ENCODE data around the gene NOM1.
"Not testable (repeated sequence)": the region's sequence is repeated elsewhere in the genome, so short reads cannot be mapped to it uniquely, and the experiment has no call there.

NOM1 gene

GRCh38 chr7:156932006-156932405 is 17.5 kb upstream of the NOM1 start:
- no peak overlapping the region for H3K4me3 ChIP-seq (ENCODE audit: low read depth, low read length)
- TF ChIP-seq CTCF (IDR thresholded peaks at IDR 0.05; ENCODE audit: borderline replicate concordance, insufficient read depth, low read depth, low read length): no peak

GRCh38 chr7:156935250-156935649 is 14.3 kb upstream of the NOM1 start:
- no peak for TF ChIP-seq CTCF (IDR thresholded peaks at IDR 0.05; ENCODE audit: borderline replicate concordance, insufficient read depth, low read depth, low read length)
- no peak overlapping the region for H3K4me3 ChIP-seq (ENCODE audit: low read depth, low read length)

GRCh38 chr7:156936766-156937165 is 12.7 kb upstream of the NOM1 start:
- H3K4me3 ChIP-seq (ENCODE audit: low read depth, low read length): not testable (repeated sequence)

DNA sequence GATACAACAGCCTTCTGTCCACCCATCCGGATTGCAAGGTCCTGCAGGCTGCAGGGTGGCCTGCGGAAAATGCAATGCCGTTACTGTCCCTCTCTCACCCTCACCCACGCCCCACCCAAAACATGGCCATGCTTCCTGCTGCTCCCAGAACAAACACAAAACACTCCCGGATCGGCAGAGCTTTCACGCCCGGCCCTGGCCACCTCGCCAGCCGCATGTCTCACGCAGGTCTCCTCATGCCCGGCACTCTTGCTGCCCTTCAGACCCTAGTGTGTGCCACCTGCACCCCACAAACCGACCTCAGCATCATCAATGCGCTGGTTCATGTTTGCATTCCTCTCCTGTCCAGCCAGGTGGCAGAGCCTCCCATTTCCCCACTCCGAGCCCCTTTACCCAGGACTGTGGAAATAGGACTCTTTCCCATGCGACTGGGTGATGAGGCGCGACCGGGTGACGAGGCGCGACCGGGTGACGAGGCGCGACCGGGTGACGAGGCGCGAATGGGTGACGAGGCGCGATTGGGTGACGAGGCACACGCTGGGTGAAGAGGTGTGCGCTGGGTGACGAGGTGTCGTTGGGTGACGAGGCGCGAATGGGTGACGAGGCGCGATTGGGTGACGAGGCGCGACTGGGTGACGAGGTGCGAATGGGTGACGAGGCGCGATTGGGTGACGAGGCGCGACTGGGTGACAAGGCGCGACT is 8.9 kb upstream of the NOM1 start:
- no peak for TF ChIP-seq CTCF (IDR thresholded peaks at IDR 0.05; ENCODE audit: borderline replicate concordance, insufficient read depth, low read depth, low read length)
- H3K4me3 ChIP-seq (ENCODE audit: low read depth, low read length): no peak overlapping the region

DNA sequence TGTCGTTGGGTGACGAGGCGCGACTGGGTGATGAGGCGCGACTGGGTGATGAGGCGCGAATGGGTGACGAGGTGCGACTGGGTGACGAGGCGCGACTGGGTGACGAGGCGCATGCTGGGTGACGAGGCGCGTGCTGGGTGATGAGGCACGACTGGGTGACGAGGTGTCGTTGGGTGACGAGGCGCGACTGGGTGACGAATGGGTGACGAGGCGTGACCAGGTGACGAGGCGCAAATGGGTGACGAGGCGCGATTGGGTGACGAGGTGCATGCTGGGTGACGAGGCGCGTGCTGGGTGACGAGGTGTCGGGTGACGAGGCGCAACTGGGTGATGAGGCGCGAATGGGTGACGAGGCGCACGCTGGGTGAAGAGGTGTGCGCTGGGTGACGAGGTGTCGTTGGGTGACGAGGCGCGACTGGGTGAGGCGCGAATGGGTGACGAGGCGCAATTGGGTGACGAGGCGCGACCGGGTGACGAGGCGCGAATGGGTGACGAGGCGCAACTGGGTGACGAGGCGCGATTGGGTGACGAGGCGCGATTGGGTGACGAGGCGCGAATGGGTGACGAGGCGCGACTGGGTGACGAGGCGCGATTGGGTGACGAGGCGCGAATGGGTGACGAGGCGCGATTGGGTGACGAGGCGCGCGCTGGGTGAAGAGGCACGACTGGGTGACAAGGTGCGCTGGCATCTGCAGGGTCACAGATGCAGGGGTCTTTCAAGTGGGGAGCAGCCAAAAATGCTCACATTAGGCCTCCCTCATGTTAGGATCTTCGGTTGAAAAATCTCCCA is 7.9 kb upstream of the NOM1 start:
- no peak for TF ChIP-seq CTCF (IDR thresholded peaks at IDR 0.05; ENCODE audit: borderline replicate concordance, insufficient read depth, low read depth, low read length)
- no peak overlapping the region for H3K4me3 ChIP-seq (ENCODE audit: low read depth, low read length)

DNA sequence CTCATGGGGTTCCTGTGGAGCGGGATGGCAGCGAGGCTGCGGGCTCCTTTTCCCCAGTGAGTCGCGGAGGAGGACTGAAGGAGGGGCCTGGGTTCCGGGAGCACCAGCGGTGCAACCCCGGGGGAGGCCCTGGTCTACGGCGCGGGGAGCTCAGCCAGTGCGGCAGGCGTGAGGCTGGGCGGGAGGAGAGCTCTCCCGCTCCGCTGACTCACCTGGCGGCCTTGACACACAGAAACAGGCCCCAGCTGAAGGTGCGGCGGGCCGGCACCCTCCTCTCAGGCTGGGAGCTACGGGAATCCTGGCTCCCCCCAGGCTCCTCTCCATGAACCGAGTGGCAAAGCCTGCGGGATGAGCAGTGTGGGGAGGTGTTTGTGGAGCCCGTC is 6.8 kb upstream of the NOM1 start:
- TF ChIP-seq CTCF (IDR thresholded peaks at IDR 0.05; ENCODE audit: borderline replicate concordance, insufficient read depth, low read depth, low read length): no peak
- no peak overlapping the region for H3K4me3 ChIP-seq (ENCODE audit: low read depth, low read length)

DNA sequence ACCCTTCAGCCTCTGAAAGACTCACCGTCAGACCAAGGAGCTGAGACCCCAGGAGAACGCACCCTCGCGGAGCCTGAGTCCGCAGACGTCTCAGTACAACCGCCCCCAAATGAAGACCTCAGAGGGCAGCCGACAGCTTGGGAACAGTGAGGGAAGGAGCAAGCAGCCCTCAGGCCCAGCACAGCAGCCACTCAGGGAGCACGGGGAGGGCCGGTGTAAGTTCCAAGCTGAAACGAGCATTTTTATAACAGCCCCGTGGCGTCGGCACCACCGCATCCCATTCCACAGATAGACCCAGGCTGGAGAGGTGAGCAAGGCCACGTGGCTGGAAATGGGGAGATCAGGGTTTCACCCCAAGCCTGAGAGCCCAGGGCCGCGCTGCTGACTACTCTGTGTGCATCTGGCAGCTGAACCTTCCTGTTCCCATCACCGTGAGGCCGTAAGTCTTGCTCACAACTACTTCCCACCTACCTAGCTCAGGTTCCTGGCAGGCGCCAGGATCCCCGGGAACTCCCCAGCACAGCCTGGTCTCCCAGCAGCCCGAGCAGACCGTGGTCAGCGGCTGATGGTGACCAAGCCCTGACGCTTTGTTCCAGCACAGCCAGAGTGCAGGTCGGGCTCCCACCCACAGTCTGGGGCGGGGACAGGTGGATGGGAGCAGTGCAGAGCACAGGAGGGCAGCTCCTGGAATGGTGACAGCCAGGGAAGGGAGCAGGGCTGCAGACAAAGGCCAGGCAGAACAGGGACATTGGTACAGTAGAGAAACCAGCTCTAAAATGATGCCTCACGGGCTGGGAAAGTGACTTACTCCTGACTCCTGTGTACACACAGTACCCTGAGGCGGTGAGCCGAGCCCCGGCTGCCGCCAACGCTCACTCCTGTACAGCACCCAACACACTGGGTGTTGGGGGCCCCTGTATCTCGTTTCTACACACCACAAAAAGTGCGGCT is 6.1 kb upstream of the NOM1 start:
- no peak overlapping the region for H3K4me3 ChIP-seq (ENCODE audit: low read depth, low read length)
- TF ChIP-seq CTCF (IDR thresholded peaks at IDR 0.05; ENCODE audit: borderline replicate concordance, insufficient read depth, low read depth, low read length): no peak

Data from GM12875 (cell line).